Osteocyte (in vitro differentiated cells): ENCODE measurements around the gene LIMK2. TPM values are rescaled to one million over a fixed set of nuclear protein-coding genes. Genes with fewer than 3 reads are reported as not detected.

Experiments
- DNase-seq: peaks from one replicate; pipeline ENCODE4 v3.0.0; 2021; ENCODE audit warnings: mixed read lengths; ENCODE audit not compliant: unreplicated experiment; ENCODE audit errors: extremely low spot score
- H3K27ac Mint-ChIP-seq: one replicate; pipeline ENCODE4 v1.8.0; 2021; ENCODE audit warnings: mild to moderate bottlenecking, mixed read lengths; ENCODE audit not compliant: unreplicated experiment
- H3K27me3 Mint-ChIP-seq: one replicate; pipeline ENCODE4 v1.8.0; 2021; ENCODE audit warnings: mixed read lengths; ENCODE audit not compliant: unreplicated experiment
- H3K36me3 Mint-ChIP-seq: one replicate; pipeline ENCODE4 v1.8.0; 2021; ENCODE audit warnings: mixed read lengths; ENCODE audit not compliant: unreplicated experiment
- H3K4me1 Mint-ChIP-seq: one replicate; pipeline ENCODE4 v1.8.0; 2021; ENCODE audit warnings: mixed read lengths; ENCODE audit not compliant: unreplicated experiment
- H3K4me3 Mint-ChIP-seq: one replicate; pipeline ENCODE4 v1.8.0; 2021; ENCODE audit warnings: mild to moderate bottlenecking, moderate library complexity, mixed read lengths; ENCODE audit not compliant: unreplicated experiment
- H3K9me3 Mint-ChIP-seq: one replicate; pipeline ENCODE4 v1.8.0; 2021; ENCODE audit warnings: mixed read lengths; ENCODE audit not compliant: unreplicated experiment
- total RNA-seq: library from RNA; stranded (reverse); gene quantifications from 2 replicates; pipeline ENCODE4 v1.2.1, GENCODE V29; 2021
- TF ChIP-seq, protein P1 (sequence below): fragments of 200-600 bp; sonication (generic); IDR thresholded peaks from 2 replicates; pipeline ENCODE4 v1.5.0; 2021; ENCODE audit warnings: antibody characterized with exemption, mild to moderate bottlenecking, moderate library complexity

The LIMK2 gene
- total RNA-seq, 1 donor from 2014 or later = 49.8 TPM

DNA sequence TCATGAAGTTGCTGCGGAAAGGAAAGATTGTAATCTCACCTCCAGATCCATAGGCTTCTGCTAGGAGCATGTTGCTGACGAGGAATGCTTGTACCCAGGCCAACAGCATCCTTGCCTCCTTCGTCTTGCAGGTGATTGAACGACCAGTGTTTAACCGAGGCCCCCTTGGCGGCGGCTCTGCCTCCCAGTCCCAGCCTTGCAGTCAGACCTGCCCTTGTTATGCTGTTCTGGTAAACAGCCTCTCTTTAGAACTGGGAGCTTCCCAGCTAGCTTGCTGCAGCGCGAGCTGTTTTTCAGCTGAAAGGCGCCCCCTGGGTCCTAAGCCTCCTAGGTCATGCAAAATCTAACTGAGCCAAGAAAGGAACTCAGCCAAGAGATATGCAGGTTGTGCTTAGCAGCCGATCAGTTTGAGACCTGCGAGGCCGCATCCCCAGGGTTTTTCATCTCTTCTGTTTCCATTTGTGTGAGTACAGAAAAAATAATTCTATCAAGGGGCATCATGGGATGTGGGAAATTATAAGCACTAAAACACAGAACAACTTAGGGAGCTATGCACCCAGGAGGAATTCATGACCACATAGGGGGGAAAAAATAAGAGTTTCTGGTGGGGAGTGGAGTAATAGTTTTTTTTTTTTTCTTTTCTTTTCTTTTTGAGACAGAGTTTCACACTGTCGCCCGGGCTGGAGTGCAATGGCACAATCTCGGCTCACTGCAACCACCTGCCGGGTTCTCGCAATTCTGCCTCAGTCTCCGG, 80.3 kb downstream of the LIMK2 start, which contains the start of gene PIK3IP1:
PIK3IP1 (minus strand) TSS at position 253 of the 754 bp plus-strand sequence; CDS start at position 109, 144 bp downstream.
- Mint-ChIP-seq H3K27ac (peak within 1 kb of the TSS; percentile 78), H3K4me3 (peak within 1 kb of the TSS; percentile 91), H3K36me3 (peaks cover 4% of the 10 kb centered on the region), H3K27me3 (peaks cover 7% of the 10 kb centered on the region), H3K4me1 (peaks cover 21% of the 10 kb centered on the region), H3K9me3 (no peaks in the 10 kb centered on the region)
- no peak for DNase-seq
- TF ChIP-seq, protein P1, sequence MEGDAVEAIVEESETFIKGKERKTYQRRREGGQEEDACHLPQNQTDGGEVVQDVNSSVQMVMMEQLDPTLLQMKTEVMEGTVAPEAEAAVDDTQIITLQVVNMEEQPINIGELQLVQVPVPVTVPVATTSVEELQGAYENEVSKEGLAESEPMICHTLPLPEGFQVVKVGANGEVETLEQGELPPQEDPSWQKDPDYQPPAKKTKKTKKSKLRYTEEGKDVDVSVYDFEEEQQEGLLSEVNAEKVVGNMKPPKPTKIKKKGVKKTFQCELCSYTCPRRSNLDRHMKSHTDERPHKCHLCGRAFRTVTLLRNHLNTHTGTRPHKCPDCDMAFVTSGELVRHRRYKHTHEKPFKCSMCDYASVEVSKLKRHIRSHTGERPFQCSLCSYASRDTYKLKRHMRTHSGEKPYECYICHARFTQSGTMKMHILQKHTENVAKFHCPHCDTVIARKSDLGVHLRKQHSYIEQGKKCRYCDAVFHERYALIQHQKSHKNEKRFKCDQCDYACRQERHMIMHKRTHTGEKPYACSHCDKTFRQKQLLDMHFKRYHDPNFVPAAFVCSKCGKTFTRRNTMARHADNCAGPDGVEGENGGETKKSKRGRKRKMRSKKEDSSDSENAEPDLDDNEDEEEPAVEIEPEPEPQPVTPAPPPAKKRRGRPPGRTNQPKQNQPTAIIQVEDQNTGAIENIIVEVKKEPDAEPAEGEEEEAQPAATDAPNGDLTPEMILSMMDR = peak; percentile 61

DNA sequence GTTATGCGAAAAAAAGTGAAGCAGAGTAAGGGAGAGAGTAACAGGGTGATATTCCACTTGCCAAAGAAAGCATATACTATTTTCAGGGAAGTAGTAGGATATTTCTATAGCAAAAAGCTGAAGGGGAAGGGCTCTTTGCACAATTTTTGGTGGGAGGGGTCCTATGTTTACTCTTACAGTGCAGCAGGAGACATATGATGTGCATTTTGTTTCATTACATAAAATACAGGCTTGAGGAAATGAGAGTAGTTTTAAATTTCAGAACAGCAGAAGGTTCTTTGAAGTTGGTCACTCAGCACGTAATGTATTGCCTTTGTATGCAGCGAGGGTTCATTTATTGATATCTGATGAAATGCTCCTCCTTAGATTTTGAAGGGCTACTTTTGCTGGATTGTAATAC, 83.3 kb downstream of the LIMK2 start:
- Mint-ChIP-seq H3K27me3 (peaks cover 19% of the 10 kb centered on the region), H3K4me3 (no peak overlapping the region), H3K36me3 (no peaks in the 10 kb centered on the region), H3K27ac (no peak overlapping the region), H3K4me1 (peaks cover 14% of the 10 kb centered on the region), H3K9me3 (no peaks in the 10 kb centered on the region)
- TF ChIP-seq, protein P1 = no peak
- DNase-seq = no peak

DNA sequence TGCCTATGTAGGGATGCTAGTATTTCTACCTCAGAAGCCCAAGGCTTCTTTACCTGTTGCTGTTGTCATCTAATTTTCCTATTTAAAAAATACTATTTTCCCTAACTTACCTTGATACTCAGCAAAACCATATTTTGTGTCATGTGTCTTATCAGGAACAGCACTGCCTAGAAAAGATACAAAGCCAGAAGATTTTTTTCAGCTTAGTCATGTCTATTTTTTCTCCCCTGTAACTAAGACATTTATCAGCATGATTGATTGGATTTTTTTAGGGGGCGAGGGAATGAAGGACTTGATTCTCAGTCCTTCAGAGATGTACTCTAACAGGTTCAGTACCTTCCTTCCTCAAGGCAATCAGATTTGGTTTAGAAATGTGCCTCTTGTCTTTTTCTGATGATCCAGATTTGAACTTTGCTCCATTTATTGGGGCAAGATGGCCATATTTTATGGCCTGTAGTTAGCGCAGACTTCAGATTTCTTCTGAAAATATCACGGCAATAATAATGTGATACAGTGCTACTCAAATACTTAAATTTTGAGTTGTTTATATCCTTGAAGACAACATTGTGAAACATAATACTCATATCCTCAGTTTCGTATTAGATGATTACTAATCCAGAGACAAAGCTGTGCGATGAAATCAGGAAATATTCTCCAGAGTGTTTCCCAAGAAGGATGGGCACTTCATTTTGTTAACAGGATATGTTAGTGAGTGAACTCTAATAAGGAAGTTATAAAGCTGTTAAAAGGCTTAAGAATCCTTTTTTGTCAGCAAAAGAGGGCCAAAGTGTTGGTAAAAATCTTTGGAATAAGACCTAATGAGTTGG, 83.9 kb downstream of the LIMK2 start:
- no peak for DNase-seq
- peaks cover 26% of the 10 kb centered on the region for H3K27me3 Mint-ChIP-seq
- H3K4me1 Mint-ChIP-seq = peaks cover 12% of the 10 kb centered on the region
- H3K36me3 Mint-ChIP-seq = no peaks in the 10 kb centered on the region
- no peak overlapping the region for H3K27ac Mint-ChIP-seq
- no peak overlapping the region for H3K4me3 Mint-ChIP-seq
- no peaks in the 10 kb centered on the region for H3K9me3 Mint-ChIP-seq
- TF ChIP-seq, protein P1 = no peak

DNA sequence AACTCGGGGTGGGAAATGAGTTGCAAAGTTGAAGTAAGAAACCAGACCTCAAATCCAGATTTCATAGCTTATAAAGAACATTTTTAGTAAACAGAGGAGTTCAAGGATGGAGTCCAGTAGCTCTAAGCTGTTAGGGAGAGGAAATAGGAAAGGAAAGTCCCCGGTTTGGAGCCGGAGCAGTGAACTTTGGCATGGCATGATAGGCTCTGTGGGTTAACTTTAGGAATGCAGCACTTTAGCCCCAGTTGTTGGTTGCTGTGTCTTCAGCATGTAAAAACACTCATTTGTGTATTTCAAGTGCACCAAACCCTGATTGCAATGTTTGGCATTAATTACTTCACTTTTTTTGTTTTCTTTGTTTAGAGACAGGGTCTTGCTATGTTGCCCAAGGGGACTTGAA, 88.8 kb downstream of the LIMK2 start:
- H3K4me3 Mint-ChIP-seq = no peak overlapping the region
- H3K27ac Mint-ChIP-seq = no peak overlapping the region
- TF ChIP-seq, protein P1 = no peak
- H3K9me3 Mint-ChIP-seq = no peaks in the 10 kb centered on the region
- no peak for DNase-seq
- H3K27me3 Mint-ChIP-seq = peaks cover 54% of the 10 kb centered on the region
- no peaks in the 10 kb centered on the region for H3K4me1 Mint-ChIP-seq
- no peaks in the 10 kb centered on the region for H3K36me3 Mint-ChIP-seq

DNA sequence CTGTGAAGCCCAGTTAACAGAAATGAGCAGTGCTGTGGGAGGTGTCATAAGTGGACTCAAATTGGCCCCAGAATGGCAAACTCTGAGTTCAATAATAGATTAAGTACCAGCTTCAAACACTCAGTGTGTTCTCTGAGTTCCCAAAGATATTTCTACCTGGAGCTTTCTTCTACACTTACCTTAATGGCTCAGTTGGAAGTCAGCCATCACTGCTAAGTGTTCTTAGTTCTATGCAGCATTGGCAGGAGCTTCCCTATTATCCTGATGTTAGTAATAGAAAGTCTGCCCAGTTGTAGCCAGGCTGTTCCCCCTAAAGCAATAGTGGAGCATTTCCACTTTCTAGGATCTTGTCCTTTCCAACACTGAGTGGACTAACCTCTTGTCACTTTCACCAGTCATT, 89.9 kb downstream of the LIMK2 start:
- H3K4me1 Mint-ChIP-seq = no peaks in the 10 kb centered on the region

More for the DNA sequence above, 89.9 kb downstream of the LIMK2 start:
- peaks cover 55% of the 10 kb centered on the region for H3K27me3 Mint-ChIP-seq
- H3K9me3 Mint-ChIP-seq = no peaks in the 10 kb centered on the region
- no peak for DNase-seq
- TF ChIP-seq, protein P1 = no peak
- H3K36me3 Mint-ChIP-seq = no peaks in the 10 kb centered on the region
- H3K4me3 Mint-ChIP-seq = no peak overlapping the region
- no peak overlapping the region for H3K27ac Mint-ChIP-seq
